GM18526 (cell line): Measurements from ENCODE around the gene SERPINA10.

ENCODE experiments used
- POLR2A ChIP-seq: IDR thresholded peaks from 3 replicates; pipeline ENCODE4 v1.6.1; 2011; ENCODE audit not compliant: insufficient read length; ENCODE audit errors: extremely low read depth

The SERPINA10 gene

GRCh38 chr14:94321421-94322271, 28.6 kb upstream of the SERPINA10 start:
- TF ChIP-seq POLR2A = no peak

- no peak for TF ChIP-seq POLR2A
Measured at GRCh38 chr14:94320243-94320642, 27.2 kb upstream of the SERPINA10 start.

DNA sequence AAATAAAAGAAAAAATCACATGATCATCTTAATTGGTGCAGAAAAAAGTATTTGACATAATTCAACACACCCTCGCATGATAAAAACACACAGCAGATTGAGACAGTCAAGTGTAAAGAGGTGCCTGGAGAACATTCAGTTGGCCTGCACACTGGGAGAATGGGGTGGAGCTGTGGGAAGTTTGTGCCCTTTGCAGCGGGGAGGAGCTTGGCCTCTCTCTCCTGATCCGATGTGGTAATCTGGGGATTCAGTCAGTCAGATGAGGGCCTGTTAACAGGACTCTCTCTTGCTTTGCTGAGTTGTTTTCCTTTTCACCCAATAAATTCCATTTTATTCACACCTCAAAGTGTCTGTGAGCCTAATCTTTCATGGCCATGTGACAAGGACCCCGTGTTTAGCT, 24.2 kb upstream of the SERPINA10 start:
- TF ChIP-seq POLR2A = no peak

DNA sequence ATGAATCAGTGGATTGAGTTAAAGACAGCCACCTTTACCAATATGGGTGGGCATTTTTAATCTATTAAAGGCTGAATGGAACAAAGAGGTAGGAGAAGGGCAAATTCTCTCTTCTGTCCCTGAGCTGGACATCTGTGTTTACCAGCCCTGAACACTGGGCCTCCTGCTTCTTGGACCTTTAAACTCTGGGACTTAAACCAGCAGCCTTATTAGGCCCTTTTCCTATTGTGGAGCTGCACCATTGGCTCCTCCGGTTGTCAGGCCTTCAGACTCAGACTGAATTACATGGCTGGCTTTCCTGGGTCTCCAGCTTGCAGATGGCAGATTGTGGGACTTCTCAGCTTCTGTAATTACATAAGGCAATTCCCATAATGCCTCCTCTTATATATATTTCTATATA, 23.6 kb upstream of the SERPINA10 start:
- TF ChIP-seq POLR2A = no peak

- no peak for TF ChIP-seq POLR2A
Measured at GRCh38 chr14:94314890-94315289, 21.8 kb upstream of the SERPINA10 start.

GRCh38 chr14:94313991-94314655, 21.1 kb upstream of the SERPINA10 start:
- no peak for TF ChIP-seq POLR2A

DNA sequence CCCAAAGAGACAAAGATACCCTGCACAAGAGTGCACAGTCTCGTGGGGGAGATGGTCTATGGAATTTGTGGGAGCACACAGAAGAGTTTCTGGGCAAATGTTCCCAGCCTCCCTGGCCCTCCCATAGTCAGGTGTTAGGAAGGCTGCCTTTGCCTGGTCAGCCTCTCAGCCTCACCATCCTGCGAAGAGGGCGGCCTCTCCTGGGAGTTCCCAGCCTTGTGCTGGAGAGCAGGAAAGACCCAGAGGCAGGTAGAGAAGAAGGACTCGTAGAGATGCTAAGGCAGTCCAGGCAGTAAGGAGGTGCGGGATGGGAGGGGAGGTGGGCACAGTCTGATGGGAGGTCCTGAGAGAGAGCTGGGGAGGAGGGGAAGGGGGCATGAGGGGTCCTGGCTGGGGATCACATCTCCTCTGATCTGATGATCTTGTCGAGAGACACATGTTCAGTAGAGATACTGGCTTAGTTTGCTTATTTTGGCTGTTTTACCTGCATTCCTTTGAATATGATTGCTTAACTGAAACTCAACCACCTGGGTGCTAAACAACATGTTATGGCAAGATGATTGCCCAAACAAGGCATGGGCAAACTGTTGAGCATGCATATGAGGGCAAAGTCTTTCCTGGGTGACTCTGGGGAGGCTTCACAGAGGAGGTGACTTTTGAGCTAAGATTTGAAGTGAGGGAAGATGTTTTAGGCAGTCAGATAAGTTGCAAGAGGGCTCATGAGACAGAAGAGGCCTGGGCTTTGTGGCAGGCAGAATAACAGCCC, 19.6 kb upstream of the SERPINA10 start:
- TF ChIP-seq POLR2A = no peak

GRCh38 chr14:94310248-94310647, 17.2 kb upstream of the SERPINA10 start:
- no peak for TF ChIP-seq POLR2A

DNA sequence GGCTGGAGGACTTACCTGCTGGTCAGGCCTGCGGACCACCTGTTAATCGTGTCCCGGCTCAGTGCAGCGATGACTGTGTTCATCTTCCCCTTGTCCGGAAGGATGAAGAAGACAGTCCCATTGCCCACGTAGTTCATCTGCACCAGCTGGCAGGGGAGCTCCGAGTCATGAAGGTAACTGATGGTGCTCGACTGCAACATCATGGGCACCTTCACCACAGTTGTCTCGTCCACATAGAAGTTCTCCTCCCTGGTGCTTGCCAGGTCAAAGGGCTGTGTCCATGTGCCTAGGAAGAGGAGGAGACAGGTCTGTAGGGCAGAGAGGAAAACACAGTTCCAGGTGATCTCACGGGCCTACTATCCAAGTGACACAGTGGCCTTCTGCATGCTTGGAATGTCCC, 16.7 kb upstream of the SERPINA10 start:
- TF ChIP-seq POLR2A = no peak

DNA sequence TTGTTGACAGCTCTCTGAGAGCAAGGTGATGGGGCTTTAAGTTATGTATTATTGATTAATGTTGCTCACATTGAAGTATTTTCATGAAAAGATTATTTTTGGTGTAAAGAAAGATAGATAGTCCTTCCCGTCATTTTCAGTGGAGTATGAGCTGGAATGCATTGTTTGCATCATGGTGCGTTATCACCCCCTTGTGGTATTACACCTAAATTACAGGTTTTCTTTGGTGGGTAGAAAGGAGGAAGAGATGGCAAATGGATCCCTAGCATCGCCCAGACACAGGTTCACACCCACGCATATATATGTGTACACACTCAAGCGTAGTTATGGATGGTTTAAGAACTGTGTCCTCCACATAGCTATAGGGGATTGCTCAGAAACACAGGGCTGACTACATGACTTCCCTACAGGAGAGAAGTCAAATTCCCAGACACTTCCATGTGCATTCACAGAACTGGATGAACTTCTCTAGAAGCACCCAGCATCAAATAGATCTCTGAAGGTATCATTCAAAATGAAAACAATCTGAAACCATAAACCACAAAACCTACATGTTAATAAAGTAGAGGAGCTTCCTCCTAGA, 14.4 kb upstream of the SERPINA10 start:
- TF ChIP-seq POLR2A = no peak

DNA sequence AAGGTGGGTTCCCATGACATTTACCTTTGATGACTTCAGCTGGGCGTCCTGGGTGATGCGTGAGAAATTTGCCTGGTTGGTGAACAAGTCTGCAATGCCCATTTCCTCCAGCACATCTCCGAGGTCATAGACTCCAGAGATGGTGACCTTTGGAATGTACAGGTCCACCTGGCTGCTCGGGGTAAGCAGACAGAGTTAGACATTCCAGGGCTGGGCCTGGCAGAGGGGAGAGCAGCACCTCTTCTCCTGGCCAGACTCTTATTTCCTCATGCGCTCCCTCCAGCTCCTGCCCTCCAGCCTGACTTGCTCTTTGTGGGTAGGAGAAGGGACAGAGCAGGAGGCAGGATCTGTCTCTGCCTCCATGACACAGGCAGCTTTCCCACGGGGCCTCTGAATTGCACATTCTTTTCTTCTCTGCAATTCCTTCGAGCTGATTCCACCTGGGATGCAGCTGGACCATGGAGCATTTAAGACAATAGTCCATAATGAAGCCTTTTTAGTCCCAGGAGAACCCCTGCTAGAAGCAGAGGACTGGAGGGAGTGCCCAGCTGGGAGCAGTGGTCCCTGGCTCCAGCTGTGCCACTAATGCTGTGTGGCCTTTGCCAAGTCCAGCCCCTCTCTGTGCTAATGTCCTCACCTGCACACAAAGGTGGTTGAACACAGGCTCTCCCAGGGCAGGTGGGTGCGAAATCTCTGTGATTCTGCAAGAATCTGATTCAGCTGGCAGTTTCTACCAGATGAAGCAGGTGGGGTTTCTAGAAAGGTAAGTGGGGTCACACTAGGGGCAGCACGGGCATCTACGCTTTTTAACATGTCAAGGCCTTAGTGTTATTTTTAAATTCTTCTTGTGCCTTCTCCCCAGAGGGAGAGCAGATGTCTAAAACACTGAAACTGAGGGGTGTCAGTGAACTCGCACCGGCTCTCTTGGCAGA, 13.2 kb upstream of the SERPINA10 start:
- no peak for TF ChIP-seq POLR2A

- no peak for TF ChIP-seq POLR2A
Measured at GRCh38 chr14:94305620-94306019, 12.6 kb upstream of the SERPINA10 start.

DNA sequence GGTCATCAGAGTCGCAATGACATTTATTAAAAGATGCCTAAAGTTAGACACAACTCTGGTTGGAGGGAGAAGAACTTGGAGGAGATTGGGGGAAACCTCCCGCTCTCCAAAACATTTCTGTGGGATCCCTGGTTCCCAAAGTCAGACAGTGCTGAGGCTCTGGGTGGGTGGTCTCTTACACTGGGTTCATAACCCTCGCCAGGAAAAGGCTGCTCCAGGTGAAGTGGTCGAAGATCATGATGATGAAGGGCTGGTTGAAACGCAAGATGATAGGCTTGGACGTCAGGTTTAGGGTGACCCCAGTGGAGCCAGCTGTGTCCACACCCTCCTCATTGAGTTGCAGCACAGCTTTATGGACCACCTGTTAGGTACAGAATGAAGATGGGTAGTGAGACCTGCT, 11.2 kb upstream of the SERPINA10 start:
- no peak for TF ChIP-seq POLR2A

GRCh38 chr14:94303111-94303510, 10.0 kb upstream of the SERPINA10 start:
- TF ChIP-seq POLR2A = no peak
